Body of pancreas (tissue), 4 donors: ENCODE results near the gene RAP1B. TPM values are rescaled to one million over a fixed set of nuclear protein-coding genes. Genes with fewer than 3 reads are reported as not detected.

ENCODE experiments used
- ATAC-seq: fragments of 150-250 bp; one replicate; pipeline ENCODE4 v1.9.1; 2016
- DNase-seq, 4 donors: peaks; one replicate each; pipeline ENCODE4 v3.0.0-alpha.2; 2019
- H3K27ac ChIP-seq, 4 donors: fragments of 200-600 bp; sonication (generic); 1 replicate in 3 of 4; 2 replicates in 1 of 4; pipeline versions ENCODE4 v1.5.1 to v1.6.1; 2016 to 2019; ENCODE audit warnings: mild to moderate bottlenecking in 1 of 4, mixed read lengths in 1 of 4, moderate library complexity in 1 of 4
- H3K27me3 ChIP-seq, 2 donors: fragments of 200-600 bp; sonication (generic); one replicate each; pipeline ENCODE4 v1.6.0; 2016; ENCODE audit warnings: mild to moderate bottlenecking in 1 of 2
- H3K36me3 ChIP-seq, 2 donors: fragments of 200-600 bp; sonication (generic); replicated peaks in 1 of 2; 2 replicates each; pipeline ENCODE4 v1.5.1; 2016; ENCODE audit warnings: low read depth in 2 of 2; ENCODE audit not compliant: insufficient read depth in 1 of 2
- H3K4me1 ChIP-seq: fragments of 200-600 bp; sonication (generic); one replicate; pipeline ENCODE4 v1.6.0; 2016
- H3K4me3 ChIP-seq, 2 donors: fragments of 200-600 bp; sonication (generic); 1 replicate in 1 of 2; 2 replicates in 1 of 2; pipeline ENCODE4 v1.5.1; 2016 to 2019
- H3K9me3 ChIP-seq, 3 donors: fragments of 200-600 bp; sonication (generic); 1 replicate in 2 of 3; 2 replicates in 1 of 3; pipeline ENCODE4 v1.5.1; 2016
- CTCF ChIP-seq, 7 experiments: fragments of 450-650 bp in 4 of 7; fragments of 200-600 bp in 3 of 7; sonication (generic) in 3 of 7; IDR thresholded peaks; one replicate each; pipeline ENCODE4 v1.5.1; 2016 to 2019; ENCODE audit warnings: antibody characterized with exemption in 7 of 7
- POLR2A ChIP-seq, 3 donors: fragments of 450-650 bp; IDR thresholded peaks; one replicate each; pipeline ENCODE4 v1.6.1; 2016; ENCODE audit warnings: antibody characterized with exemption in 3 of 3, mild to moderate bottlenecking in 2 of 3
- WGBS, 2 donors: methylation state at CpG; one replicate each; pipeline ENCODE4 v1.1.5; 2017; 5-methylcytosine and 5-hydroxymethylcytosine counted together
- intact Hi-C: fragments of 100-400 bp; cut with DNase I; formaldehyde crosslinking; loops from one replicate; pipeline ENCODE4 v1.15.1; 2023
- total RNA-seq, 2 donors: library from RNA; depleted of rRNA; stranded (reverse); fragments of >200 nt; gene quantifications; one replicate each; pipeline ENCODE4 v1.1.0, GENCODE V29; 2016

The RAP1B gene
- total RNA-seq, 2 donors from 2014 or later, result 47.5 to 74.5 TPM

- H3K36me3 ChIP-seq, result peaks cover 0 to 6% of the 10 kb centered on the region in 2 donors
- no peak overlapping the region for H3K27ac ChIP-seq
- H3K9me3 ChIP-seq, result no peaks in the 10 kb centered on the region
- intact Hi-C loops, result loop anchor here (10.0 kb wide), 1 partner anchor 310 kb away; no protein-coding TSS in a partner anchor
- no peaks in the 10 kb centered on the region for H3K27me3 ChIP-seq
- DNase-seq (no peak), ATAC-seq (no peak)
- TF ChIP-seq CTCF (IDR thresholded peaks at IDR 0.05) (peak in 2 of 7 experiments; percentile 8 to 25), POLR2A (IDR thresholded peaks at IDR 0.05) (no peak)
- no peak overlapping the region for H3K4me3 ChIP-seq
- no peaks in the 10 kb centered on the region for H3K4me1 ChIP-seq
- WGBS, 2 donors, result 62 to 67% methylated on average over 3 of the region's 3 CpGs
Observed at GRCh38 chr12:68665016-68665569, 54.4 kb downstream of the RAP1B start.

GRCh38 chr12:68667291-68667690 lies 56.6 kb downstream of the RAP1B start:
- no peak for TF ChIP-seq CTCF (IDR thresholded peaks at IDR 0.05)
- ATAC-seq (no peak), DNase-seq (no peak)
- Histone ChIP-seq H3K4me1 (no peaks in the 10 kb centered on the region), H3K4me3 (no peak overlapping the region), H3K36me3 (peaks cover 0 to 2% of the 10 kb centered on the region in 2 donors), H3K27me3 (no peaks in the 10 kb centered on the region), H3K9me3 (no peaks in the 10 kb centered on the region), H3K27ac (no peak overlapping the region)
- intact Hi-C loops, result loop anchor here (10.0 kb wide), 1 partner anchor 312 kb away; no protein-coding TSS in a partner anchor
- WGBS, 2 donors, result 81 to 95% methylated on average over 1 of the region's 1 CpG

GRCh38 chr12:68667896-68668295 lies 57.2 kb downstream of the RAP1B start:
- Histone ChIP-seq H3K27me3 (no peaks in the 10 kb centered on the region), H3K4me3 (no peak overlapping the region), H3K36me3 (peaks cover 0 to 2% of the 10 kb centered on the region in 2 donors), H3K9me3 (no peaks in the 10 kb centered on the region), H3K27ac (no peak overlapping the region), H3K4me1 (no peaks in the 10 kb centered on the region)
- intact Hi-C loops, result loop anchor here (10.0 kb wide), 1 partner anchor 313 kb away; no protein-coding TSS in a partner anchor
- ATAC-seq (no peak), DNase-seq (no peak)
- TF ChIP-seq POLR2A (IDR thresholded peaks at IDR 0.05) (no peak), CTCF (IDR thresholded peaks at IDR 0.05) (no peak)
- 11 to 38% methylated on average over 1 of the region's 1 CpG for WGBS, 2 donors

GRCh38 chr12:68671179-68671578 lies 60.5 kb downstream of the RAP1B start:
- DNase-seq, result no peak
- WGBS, 2 donors, result 66 to 73% methylated on average over 4 of the region's 4 CpGs
- Histone ChIP-seq H3K36me3 (no peaks in the 10 kb centered on the region), H3K4me3 (no peak overlapping the region), H3K27ac (no peak overlapping the region), H3K27me3 (no peaks in the 10 kb centered on the region), H3K9me3 (no peaks in the 10 kb centered on the region), H3K4me1 (no peaks in the 10 kb centered on the region)
- ATAC-seq, result no peak
- TF ChIP-seq CTCF (IDR thresholded peaks at IDR 0.05), result no peak
- TF ChIP-seq POLR2A (IDR thresholded peaks at IDR 0.05), result no peak
- intact Hi-C loops, result no loop called here

GRCh38 chr12:68673788-68674187 lies 63.1 kb downstream of the RAP1B start:
- H3K27ac ChIP-seq, result no peak overlapping the region
- no peaks in the 10 kb centered on the region for H3K36me3 ChIP-seq
- intact Hi-C loops, result no loop called here
- DNase-seq (no peak), ATAC-seq (no peak)
- H3K9me3 ChIP-seq, result no peaks in the 10 kb centered on the region
- H3K4me1 ChIP-seq, result no peaks in the 10 kb centered on the region
- 78 to 81% methylated on average over 4 of the region's 4 CpGs for WGBS, 2 donors
- H3K4me3 ChIP-seq, result no peak overlapping the region
- H3K27me3 ChIP-seq, result no peaks in the 10 kb centered on the region
- TF ChIP-seq CTCF (IDR thresholded peaks at IDR 0.05), result no peak
- TF ChIP-seq POLR2A (IDR thresholded peaks at IDR 0.05), result no peak
